Esophagus muscularis mucosa (tissue), 4 donors: ENCODE results near the gene VMP1. TPM values are rescaled to one million over a fixed set of nuclear protein-coding genes. Genes with fewer than 3 reads are reported as not detected.
"Not testable (repeated sequence)": the region's sequence is repeated elsewhere in the genome, so short reads cannot be mapped to it uniquely, and the experiment has no call there.

Experiments used
- DNase-seq: peaks from one replicate; pipeline ENCODE4 v3.0.0-alpha.2; 2017; ENCODE audit errors: extremely low spot score
- H3K27ac ChIP-seq, 4 donors: fragments of 200-600 bp; sonication (generic); replicated peaks in 1 of 4; 1 replicate in 3 of 4; 2 replicates in 1 of 4; pipeline ENCODE4 v1.5.1; 2016 to 2019; ENCODE audit warnings: mild to moderate bottlenecking in 1 of 4
- H3K27me3 ChIP-seq, 4 donors: fragments of 200-600 bp; sonication (generic); one replicate each; pipeline versions ENCODE4 v1.5.1 to v1.6.0; 2016 to 2019
- H3K36me3 ChIP-seq, 4 donors: fragments of 200-600 bp; sonication (generic); one replicate each; pipeline ENCODE4 v1.5.1; 2016 to 2019
- H3K4me1 ChIP-seq, 4 donors: fragments of 200-600 bp; sonication (generic); one replicate each; pipeline ENCODE4 v1.5.1; 2016 to 2019
- H3K4me3 ChIP-seq, 4 donors: fragments of 200-600 bp; sonication (generic); 1 replicate in 2 of 4; 2 replicates in 2 of 4; pipeline ENCODE4 v1.5.1; 2016 to 2019; ENCODE audit warnings: mild to moderate bottlenecking in 4 of 4, moderate library complexity in 1 of 4
- H3K9me3 ChIP-seq, 4 donors: fragments of 200-600 bp; sonication (generic); 1 replicate in 3 of 4; 2 replicates in 1 of 4; pipeline ENCODE4 v1.5.1; 2016 to 2019
- EP300 ChIP-seq: sonication (generic); formaldehyde crosslinking; IDR thresholded peaks from one replicate; pipeline ENCODE4 v1.6.1; 2017; ENCODE audit warnings: antibody characterized with exemption
- POLR2A ChIP-seq: fragments of 450-650 bp; IDR thresholded peaks from one replicate; pipeline ENCODE4 v1.6.1; 2017; ENCODE audit warnings: antibody characterized with exemption, moderate library complexity, mild to moderate bottlenecking, low read depth
- POLR2AphosphoS5 ChIP-seq, 2 donors: sonication (generic); formaldehyde crosslinking; IDR thresholded peaks; one replicate each; pipeline ENCODE4 v1.6.1; 2017; ENCODE audit warnings: antibody characterized with exemption in 2 of 2
- WGBS: methylation state at CpG from one replicate; pipeline ENCODE4 v1.1.5; 2018; 5-methylcytosine and 5-hydroxymethylcytosine counted together
- intact Hi-C: fragments of 100-400 bp; cut with DNase I; formaldehyde crosslinking; loops from one replicate; pipeline ENCODE4 v1.15.1; 2023
- total RNA-seq, 4 donors: library from RNA; depleted of rRNA; stranded (reverse); fragments of >200 nt; gene quantifications; one replicate each; pipeline versions ENCODE4 v1.1.0 to v1.2.1, GENCODE V29; 2016
- TF ChIP-seq, protein P1 (sequence below), 3 experiments: fragments of 200-600 bp in 2 of 3; fragments of 450-650 bp in 1 of 3; sonication (generic) in 2 of 3; IDR thresholded peaks; one replicate each; pipeline ENCODE4 v1.5.1; 2017 to 2019; ENCODE audit warnings: antibody characterized with exemption in 3 of 3, mild to moderate bottlenecking in 2 of 3, moderate library complexity in 1 of 3

Gene VMP1
- total RNA-seq, 4 donors from 2014 or later = 47.3 to 137 (median 59.6) TPM

DNA sequence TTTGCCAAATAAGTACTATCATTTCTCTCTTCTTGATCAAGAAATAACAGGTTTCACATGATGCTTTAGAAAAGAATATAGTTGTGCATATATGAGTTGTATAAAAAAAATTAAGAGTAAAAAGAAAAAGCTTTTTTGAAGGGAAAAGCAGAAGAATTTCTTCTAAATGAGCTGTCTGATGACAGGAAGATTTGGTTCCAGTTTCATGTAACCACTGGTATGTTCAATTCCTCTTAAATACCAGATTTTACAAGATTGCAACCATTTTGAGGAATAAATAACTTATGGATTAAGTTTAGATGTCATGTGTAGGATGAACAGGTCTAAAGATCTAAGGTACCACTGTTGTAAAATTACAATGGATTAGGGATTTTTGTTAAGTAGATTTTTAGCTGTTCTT is 45.0 kb downstream of the VMP1 start:
- no peak overlapping the region for H3K4me3 ChIP-seq
- intact Hi-C loops = loop anchor here (5.0 kb wide), 1 partner anchor 85 kb away; no protein-coding TSS in a partner anchor
- H3K27ac ChIP-seq = no peak overlapping the region
- DNase-seq = no peak
- peaks cover 0 to 5% (median 2%) of the 10 kb centered on the region in 4 donors for H3K36me3 ChIP-seq
- no peak for TF ChIP-seq EP300
- no peak for TF ChIP-seq POLR2AphosphoS5 (IDR thresholded peaks at IDR 0.05)
- TF ChIP-seq POLR2A = no peak
- TF ChIP-seq, protein P1, sequence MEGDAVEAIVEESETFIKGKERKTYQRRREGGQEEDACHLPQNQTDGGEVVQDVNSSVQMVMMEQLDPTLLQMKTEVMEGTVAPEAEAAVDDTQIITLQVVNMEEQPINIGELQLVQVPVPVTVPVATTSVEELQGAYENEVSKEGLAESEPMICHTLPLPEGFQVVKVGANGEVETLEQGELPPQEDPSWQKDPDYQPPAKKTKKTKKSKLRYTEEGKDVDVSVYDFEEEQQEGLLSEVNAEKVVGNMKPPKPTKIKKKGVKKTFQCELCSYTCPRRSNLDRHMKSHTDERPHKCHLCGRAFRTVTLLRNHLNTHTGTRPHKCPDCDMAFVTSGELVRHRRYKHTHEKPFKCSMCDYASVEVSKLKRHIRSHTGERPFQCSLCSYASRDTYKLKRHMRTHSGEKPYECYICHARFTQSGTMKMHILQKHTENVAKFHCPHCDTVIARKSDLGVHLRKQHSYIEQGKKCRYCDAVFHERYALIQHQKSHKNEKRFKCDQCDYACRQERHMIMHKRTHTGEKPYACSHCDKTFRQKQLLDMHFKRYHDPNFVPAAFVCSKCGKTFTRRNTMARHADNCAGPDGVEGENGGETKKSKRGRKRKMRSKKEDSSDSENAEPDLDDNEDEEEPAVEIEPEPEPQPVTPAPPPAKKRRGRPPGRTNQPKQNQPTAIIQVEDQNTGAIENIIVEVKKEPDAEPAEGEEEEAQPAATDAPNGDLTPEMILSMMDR (IDR thresholded peaks at IDR 0.05) = no peak
- H3K27me3 ChIP-seq = no peaks in the 10 kb centered on the region
- H3K9me3 ChIP-seq = no peaks in the 10 kb centered on the region
- H3K4me1 ChIP-seq = peaks cover 4 to 28% (median 20%) of the 10 kb centered on the region in 4 donors

DNA sequence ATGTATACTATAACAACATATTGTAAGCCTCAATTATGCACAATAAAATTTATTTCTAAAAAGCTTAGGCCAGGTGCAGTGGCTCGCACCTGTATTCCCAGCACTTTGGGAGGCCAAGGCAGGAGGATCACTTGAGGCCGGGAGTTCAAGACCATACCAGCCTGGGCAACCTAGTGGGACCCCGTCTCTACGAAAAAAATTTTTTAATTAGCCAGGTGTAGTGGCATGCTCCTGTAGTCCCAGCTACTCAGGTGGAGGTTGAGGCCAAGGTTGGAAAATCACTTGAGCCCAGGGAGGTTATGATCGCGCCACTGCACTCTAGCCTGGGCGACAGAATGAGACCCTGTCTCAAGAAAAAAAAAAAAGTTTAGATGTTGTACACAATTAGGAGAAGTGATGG is 45.5 kb downstream of the VMP1 start:
- Histone ChIP-seq H3K4me3 (no peak overlapping the region), H3K36me3 (peaks cover 0 to 6% (median 0%) of the 10 kb centered on the region in 4 donors), H3K27ac (peak overlapping the region in 1 of 4 donors; percentile 53), H3K9me3 (no peaks in the 10 kb centered on the region), H3K27me3 (no peaks in the 10 kb centered on the region), H3K4me1 (peaks cover 4 to 28% (median 20%) of the 10 kb centered on the region in 4 donors)
- no peak for DNase-seq
- 90% methylated on average over 7 of the region's 7 CpGs for WGBS
- intact Hi-C loops = loop anchor here (5.0 kb wide), 1 partner anchor 84 kb away; no protein-coding TSS in a partner anchor
- TF ChIP-seq, protein P1 (IDR thresholded peaks at IDR 0.05) = no peak
- TF ChIP-seq EP300 = no peak
- TF ChIP-seq POLR2A = no peak
- no peak for TF ChIP-seq POLR2AphosphoS5 (IDR thresholded peaks at IDR 0.05)

DNA sequence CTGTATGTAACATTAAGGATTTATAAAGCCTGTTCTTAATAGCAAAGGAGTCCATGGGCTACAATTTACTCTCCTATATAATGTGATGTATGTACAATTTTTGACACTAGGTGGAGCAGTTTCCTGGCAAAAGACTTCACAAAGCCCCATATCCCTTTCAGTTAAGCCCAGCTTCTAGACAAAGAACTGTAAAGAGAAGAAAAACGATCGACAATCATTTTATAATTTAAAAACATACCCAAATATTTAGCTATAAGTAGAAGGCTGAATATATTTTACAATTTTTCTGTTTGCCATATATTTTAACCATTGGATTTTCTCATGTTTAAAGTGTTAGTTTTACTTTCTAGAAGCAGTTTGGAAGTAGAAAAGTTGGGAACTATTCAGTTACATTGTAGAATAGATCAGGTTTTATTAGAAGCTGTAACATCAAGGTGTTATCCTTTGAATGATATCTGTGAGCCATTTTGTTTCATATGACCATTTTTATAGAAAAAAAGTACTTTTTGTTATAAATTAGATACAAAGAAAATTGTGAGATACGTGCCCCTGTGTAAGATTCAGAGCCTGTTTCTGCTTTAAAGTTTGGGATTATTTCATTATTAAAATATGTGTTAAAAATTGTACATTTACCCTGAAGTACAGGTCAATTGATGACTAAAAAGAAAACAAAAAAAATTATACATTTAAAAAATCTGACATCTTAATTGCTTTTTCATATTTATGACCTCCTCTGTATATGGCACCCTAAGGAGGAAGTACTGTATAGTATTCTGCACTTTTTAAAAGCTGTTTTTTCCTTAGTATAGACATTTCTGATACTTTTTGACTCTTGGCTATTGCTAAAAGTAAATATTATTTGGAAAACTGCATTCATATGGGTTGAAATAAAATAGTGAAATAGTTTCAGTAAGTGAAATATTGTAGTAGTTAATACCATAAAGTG is 46.3 kb downstream of the VMP1 start:
- H3K27me3 ChIP-seq = no peaks in the 10 kb centered on the region
- TF ChIP-seq, protein P1 (IDR thresholded peaks at IDR 0.05) = peak; percentile 69 to 80 (median 70)
- no peak for TF ChIP-seq EP300
- peaks cover 0 to 8% (median under 1%) of the 10 kb centered on the region in 4 donors for H3K36me3 ChIP-seq
- intact Hi-C loops = loop anchor here (5.0 kb wide), 1 partner anchor 84 kb away; no protein-coding TSS in a partner anchor
- 22% methylated on average over 3 of the region's 3 CpGs for WGBS
- H3K4me3 ChIP-seq = peak overlapping the region in 2 of 4 donors; percentile 1 to 18
- no peaks in the 10 kb centered on the region for H3K9me3 ChIP-seq
- no peak for DNase-seq
- H3K4me1 ChIP-seq = peaks cover 4 to 28% (median 20%) of the 10 kb centered on the region in 4 donors
- peak overlapping the region; percentile 3 to 53 (median 42) for H3K27ac ChIP-seq

DNA sequence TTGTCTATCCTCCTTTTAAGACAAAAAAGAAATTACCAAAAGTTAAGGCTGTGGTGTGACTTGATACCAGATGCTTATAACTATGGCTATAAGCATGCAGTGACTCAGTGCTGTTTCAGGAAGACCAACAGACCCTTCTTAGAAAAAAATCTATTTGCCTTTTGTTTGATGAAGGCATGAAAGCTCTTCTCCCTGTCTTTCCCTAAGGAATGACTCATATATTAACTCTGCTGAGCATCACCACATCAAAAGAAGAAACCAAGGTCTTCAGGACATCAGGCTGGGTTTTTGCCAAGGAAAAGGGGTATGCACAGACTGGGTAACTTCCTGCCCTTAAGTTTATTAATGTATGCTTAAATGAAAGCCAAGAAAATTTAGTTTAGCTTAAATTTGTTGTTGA is 47.1 kb downstream of the VMP1 start:
- Histone ChIP-seq H3K4me1 (peaks cover 4 to 28% (median 20%) of the 10 kb centered on the region in 4 donors), H3K27me3 (no peaks in the 10 kb centered on the region), H3K27ac (peak overlapping the region in 2 of 4 donors; percentile 53), H3K36me3 (peaks cover 0 to 8% (median 3%) of the 10 kb centered on the region in 4 donors), H3K9me3 (no peaks in the 10 kb centered on the region), H3K4me3 (no peak overlapping the region)
- TF ChIP-seq, protein P1 (IDR thresholded peaks at IDR 0.05) = no peak
- TF ChIP-seq POLR2A = no peak
- TF ChIP-seq EP300 = no peak
- intact Hi-C loops = loop anchor here (5.0 kb wide), 1 partner anchor 83 kb away; no protein-coding TSS in a partner anchor
- DNase-seq = no peak

DNA sequence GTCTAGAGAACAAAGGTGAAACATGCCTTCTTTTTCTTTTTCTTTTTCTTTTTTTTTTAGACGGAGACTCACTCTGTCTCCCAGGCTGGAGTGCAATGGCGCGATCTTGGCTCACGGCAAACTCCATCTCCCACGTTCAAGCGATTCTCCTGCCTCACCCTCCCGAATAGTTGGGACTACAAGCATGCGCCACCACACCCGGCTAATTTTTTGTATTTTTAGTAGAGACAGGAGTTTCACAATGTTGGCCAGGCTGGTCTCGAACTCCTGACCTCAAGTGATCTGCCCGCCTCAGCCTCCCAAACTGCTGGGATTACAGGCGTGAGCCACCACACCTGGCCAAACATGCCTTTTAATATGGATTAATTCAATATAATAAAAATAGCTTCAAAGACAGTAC is 47.6 kb downstream of the VMP1 start:
- H3K27ac ChIP-seq = peak overlapping the region in 1 of 4 donors; percentile 28
- H3K36me3 ChIP-seq, intact Hi-C loops, H3K9me3 ChIP-seq, H3K27me3 ChIP-seq, H3K4me3 ChIP-seq, DNase-seq: not testable (repeated sequence)
- peaks cover 4 to 28% (median 20%) of the 10 kb centered on the region in 4 donors for H3K4me1 ChIP-seq
- 94% methylated on average over 12 of the region's 12 CpGs for WGBS
